Measurements from ENCODE around the gene ARPC5. TPM values are rescaled to one million over a fixed set of nuclear protein-coding genes. Genes with fewer than 3 reads are reported as not detected.

Gene ARPC5
- total RNA-seq, 1 donor from 2014 or later: 181 TPM

- Histone ChIP-seq H3K36me3 (no peaks in the 10 kb centered on the region), H3K4me3 (no peak overlapping the region), H3K4me1 (no peaks in the 10 kb centered on the region), H3K27ac (no peak overlapping the region), H3K27me3 (no peaks in the 10 kb centered on the region), H3K9me3 (no peaks in the 10 kb centered on the region)
- TF ChIP-seq CTCF (IDR thresholded peaks at IDR 0.05): no peak
- intact Hi-C loops (cut with DNase I): no loop called here
- ATAC-seq: no peak
- DNase-seq: no peak
These were observed 34.6 kb upstream of the ARPC5 start for GRCh38 chr1:183670169-183670568.

GRCh38 chr1:183656355-183656754, 20.8 kb upstream of the ARPC5 start:
- TF ChIP-seq CTCF (IDR thresholded peaks at IDR 0.05): no peak
- H3K27me3 ChIP-seq: no peaks in the 10 kb centered on the region
- no peaks in the 10 kb centered on the region for H3K9me3 ChIP-seq
- intact Hi-C loops (cut with DNase I): loop anchor here (10.0 kb wide), 1 partner anchor 258 kb away; no protein-coding TSS in a partner anchor
- DNase-seq (no peak), ATAC-seq (no peak)
- H3K4me1 ChIP-seq: peaks cover 28% of the 10 kb centered on the region
- H3K36me3 ChIP-seq: no peaks in the 10 kb centered on the region
- H3K4me3 ChIP-seq: no peak overlapping the region
- H3K27ac ChIP-seq: no peak overlapping the region

- peak; percentile 75 for DNase-seq
- H3K27me3 ChIP-seq: no peaks in the 10 kb centered on the region
- peak; percentile 90 for TF ChIP-seq CTCF (IDR thresholded peaks at IDR 0.05)
- H3K4me3 ChIP-seq: no peak overlapping the region
- peak; percentile 96 for ATAC-seq
- H3K27ac ChIP-seq: no peak overlapping the region
- H3K9me3 ChIP-seq: no peaks in the 10 kb centered on the region
- intact Hi-C loops (cut with DNase I): loop anchor here (10.0 kb wide), 1 partner anchor 259 kb away; no protein-coding TSS in a partner anchor
- no peaks in the 10 kb centered on the region for H3K36me3 ChIP-seq
- H3K4me1 ChIP-seq: peaks cover 28% of the 10 kb centered on the region
These were observed 20.0 kb upstream of the ARPC5 start for GRCh38 chr1:183655562-183656075.

GRCh38 chr1:183654706-183655105, 19.1 kb upstream of the ARPC5 start:
- no peak overlapping the region for H3K27ac ChIP-seq
- TF ChIP-seq CTCF (IDR thresholded peaks at IDR 0.05): no peak
- ATAC-seq (no peak), DNase-seq (no peak)
- no peaks in the 10 kb centered on the region for H3K27me3 ChIP-seq
- intact Hi-C loops (cut with DNase I): loop anchor here (10.0 kb wide), 1 partner anchor 260 kb away; no protein-coding TSS in a partner anchor
- peaks cover 28% of the 10 kb centered on the region for H3K4me1 ChIP-seq
- no peaks in the 10 kb centered on the region for H3K36me3 ChIP-seq
- no peak overlapping the region for H3K4me3 ChIP-seq
- H3K9me3 ChIP-seq: no peaks in the 10 kb centered on the region

GRCh38 chr1:183653876-183654451, 18.4 kb upstream of the ARPC5 start:
- no peak for ATAC-seq
- Histone ChIP-seq H3K27me3 (no peaks in the 10 kb centered on the region), H3K36me3 (no peaks in the 10 kb centered on the region), H3K9me3 (no peaks in the 10 kb centered on the region), H3K4me1 (peaks cover 28% of the 10 kb centered on the region), H3K4me3 (no peak overlapping the region), H3K27ac (no peak overlapping the region)
- intact Hi-C loops (cut with DNase I): loop anchor here (10.0 kb wide), 1 partner anchor 261 kb away; no protein-coding TSS in a partner anchor
- TF ChIP-seq CTCF (IDR thresholded peaks at IDR 0.05): no peak
- DNase-seq: no peak
